Measurements from ENCODE around the gene FTO. TPM values are rescaled to one million over a fixed set of nuclear protein-coding genes. Genes with fewer than 3 reads are reported as not detected.

Gene FTO
- total and polyA plus RNA-seq, 2 donors: 57.0 to 112 TPM

- Histone ChIP-seq H3K27ac (ENCODE audit: low read depth) (no peak overlapping the region), H3K36me3 (ENCODE audit: insufficient read depth) (no peaks in the 10 kb centered on the region), H3K4me1 (ENCODE audit: insufficient read depth) (no peaks in the 10 kb centered on the region), H3K4me3 (ENCODE audit: low read depth, low read length) (no peak overlapping the region)
- no peak for DNase-seq (ENCODE audit: extremely low spot score)
- 89% methylated on average over 4 of the region's 4 CpGs for WGBS
Measured at GRCh38 chr16:53770641-53771040, 66.7 kb downstream of the FTO start.

- no peak for DNase-seq (ENCODE audit: extremely low spot score)
- Histone ChIP-seq H3K4me1 (ENCODE audit: insufficient read depth) (no peaks in the 10 kb centered on the region), H3K4me3 (ENCODE audit: low read depth, low read length) (no peak overlapping the region), H3K36me3 (ENCODE audit: insufficient read depth) (no peaks in the 10 kb centered on the region), H3K27ac (ENCODE audit: low read depth) (no peak overlapping the region)
- WGBS: 85% methylated on average over 9 of the region's 9 CpGs
Measured at GRCh38 chr16:53771655-53772497, 67.9 kb downstream of the FTO start.

GRCh38 chr16:53773150-53773846 lies 69.3 kb downstream of the FTO start:
- WGBS: 53% methylated on average over 5 of the region's 5 CpGs
- no peak overlapping the region for H3K27ac ChIP-seq (ENCODE audit: low read depth)
- H3K4me1 ChIP-seq (ENCODE audit: insufficient read depth): no peaks in the 10 kb centered on the region
- no peaks in the 10 kb centered on the region for H3K36me3 ChIP-seq (ENCODE audit: insufficient read depth)
- H3K4me3 ChIP-seq (ENCODE audit: low read depth, low read length): no peak overlapping the region
- DNase-seq (ENCODE audit: extremely low spot score): no peak

- WGBS: 70% methylated on average over 8 of the region's 8 CpGs
- H3K4me3 ChIP-seq (ENCODE audit: low read depth, low read length): no peak overlapping the region
- H3K36me3 ChIP-seq (ENCODE audit: insufficient read depth): no peaks in the 10 kb centered on the region
- H3K27ac ChIP-seq (ENCODE audit: low read depth): no peak overlapping the region
- no peak for DNase-seq (ENCODE audit: extremely low spot score)
- no peaks in the 10 kb centered on the region for H3K4me1 ChIP-seq (ENCODE audit: insufficient read depth)
Measured at GRCh38 chr16:53773881-53774280, 69.9 kb downstream of the FTO start.

- Histone ChIP-seq H3K4me3 (ENCODE audit: low read depth, low read length) (no peak overlapping the region), H3K36me3 (ENCODE audit: insufficient read depth) (no peaks in the 10 kb centered on the region), H3K4me1 (ENCODE audit: insufficient read depth) (no peaks in the 10 kb centered on the region), H3K27ac (ENCODE audit: low read depth) (no peak overlapping the region)
- WGBS: 70% methylated on average over 2 of the region's 2 CpGs
- DNase-seq (ENCODE audit: extremely low spot score): no peak
Measured at GRCh38 chr16:53775106-53775820, 71.3 kb downstream of the FTO start.

GRCh38 chr16:53775821-53776431 lies 72.0 kb downstream of the FTO start:
- Histone ChIP-seq H3K4me3 (ENCODE audit: low read depth, low read length) (no peak overlapping the region), H3K36me3 (ENCODE audit: insufficient read depth) (no peaks in the 10 kb centered on the region), H3K4me1 (ENCODE audit: insufficient read depth) (no peaks in the 10 kb centered on the region), H3K27ac (ENCODE audit: low read depth) (peak overlapping the region; percentile 38)
- no peak for DNase-seq (ENCODE audit: extremely low spot score)
- WGBS: 39% methylated on average over 7 of the region's 7 CpGs

GRCh38 chr16:53779186-53779585 lies 75.2 kb downstream of the FTO start:
- H3K27ac ChIP-seq (ENCODE audit: low read depth): no peak overlapping the region
- H3K4me1 ChIP-seq (ENCODE audit: insufficient read depth): no peaks in the 10 kb centered on the region
- no peak overlapping the region for H3K4me3 ChIP-seq (ENCODE audit: low read depth, low read length)
- no peaks in the 10 kb centered on the region for H3K36me3 ChIP-seq (ENCODE audit: insufficient read depth)
- 90% methylated on average over 3 of the region's 3 CpGs for WGBS
- DNase-seq (ENCODE audit: extremely low spot score): no peak

GRCh38 chr16:53780051-53780450 lies 76.1 kb downstream of the FTO start:
- WGBS: 93% methylated on average over 3 of the region's 3 CpGs
- DNase-seq (ENCODE audit: extremely low spot score): no peak
- Histone ChIP-seq H3K4me3 (ENCODE audit: low read depth, low read length) (no peak overlapping the region), H3K4me1 (ENCODE audit: insufficient read depth) (no peaks in the 10 kb centered on the region), H3K27ac (ENCODE audit: low read depth) (no peak overlapping the region), H3K36me3 (ENCODE audit: insufficient read depth) (no peaks in the 10 kb centered on the region)

- no peak overlapping the region for H3K4me3 ChIP-seq (ENCODE audit: low read depth, low read length)
- H3K27ac ChIP-seq (ENCODE audit: low read depth): no peak overlapping the region
- no peaks in the 10 kb centered on the region for H3K4me1 ChIP-seq (ENCODE audit: insufficient read depth)
- no peak for DNase-seq (ENCODE audit: extremely low spot score)
- no peaks in the 10 kb centered on the region for H3K36me3 ChIP-seq (ENCODE audit: insufficient read depth)
- WGBS: 91% methylated on average over 1 of the region's 1 CpG
Measured at GRCh38 chr16:53781023-53781605, 77.2 kb downstream of the FTO start.

- Histone ChIP-seq H3K36me3 (ENCODE audit: insufficient read depth) (no peaks in the 10 kb centered on the region), H3K27ac (ENCODE audit: low read depth) (no peak overlapping the region), H3K4me3 (ENCODE audit: low read depth, low read length) (no peak overlapping the region), H3K4me1 (ENCODE audit: insufficient read depth) (no peaks in the 10 kb centered on the region)
- WGBS: 91% methylated on average over 3 of the region's 3 CpGs
- no peak for DNase-seq (ENCODE audit: extremely low spot score)
Measured at GRCh38 chr16:53782148-53782547, 78.2 kb downstream of the FTO start.

GRCh38 chr16:53784291-53784690 lies 80.3 kb downstream of the FTO start:
- Histone ChIP-seq H3K27ac (ENCODE audit: low read depth) (no peak overlapping the region), H3K4me1 (ENCODE audit: insufficient read depth) (no peaks in the 10 kb centered on the region), H3K36me3 (ENCODE audit: insufficient read depth) (no peaks in the 10 kb centered on the region), H3K4me3 (ENCODE audit: low read depth, low read length) (no peak overlapping the region)
- WGBS: 94% methylated on average over 1 of the region's 1 CpG
- no peak for DNase-seq (ENCODE audit: extremely low spot score)

- no peak for DNase-seq (ENCODE audit: extremely low spot score)
- Histone ChIP-seq H3K36me3 (ENCODE audit: insufficient read depth) (no peaks in the 10 kb centered on the region), H3K4me1 (ENCODE audit: insufficient read depth) (no peaks in the 10 kb centered on the region), H3K27ac (ENCODE audit: low read depth) (no peak overlapping the region), H3K4me3 (ENCODE audit: low read depth, low read length) (no peak overlapping the region)
Measured at GRCh38 chr16:53785044-53785443, 81.1 kb downstream of the FTO start.

- 77% methylated on average over 3 of the region's 3 CpGs for WGBS
- H3K4me1 ChIP-seq (ENCODE audit: insufficient read depth): no peaks in the 10 kb centered on the region
- no peak for DNase-seq (ENCODE audit: extremely low spot score)
- H3K4me3 ChIP-seq (ENCODE audit: low read depth, low read length): no peak overlapping the region
- no peaks in the 10 kb centered on the region for H3K36me3 ChIP-seq (ENCODE audit: insufficient read depth)
- no peak overlapping the region for H3K27ac ChIP-seq (ENCODE audit: low read depth)
Measured at GRCh38 chr16:53785916-53786315, 82.0 kb downstream of the FTO start.

Data from urinary bladder (tissue), 4 donors.